ENCODE results near the gene LRRC46. TPM values are rescaled to one million over a fixed set of nuclear protein-coding genes. Genes with fewer than 3 reads are reported as not detected.

LRRC46 gene
- total and polyA plus RNA-seq, 2 of the 13 experiments (the other 11 are each of a cell fraction or from before 2014, with no cell fraction given): 0.09 TPM

DNA sequence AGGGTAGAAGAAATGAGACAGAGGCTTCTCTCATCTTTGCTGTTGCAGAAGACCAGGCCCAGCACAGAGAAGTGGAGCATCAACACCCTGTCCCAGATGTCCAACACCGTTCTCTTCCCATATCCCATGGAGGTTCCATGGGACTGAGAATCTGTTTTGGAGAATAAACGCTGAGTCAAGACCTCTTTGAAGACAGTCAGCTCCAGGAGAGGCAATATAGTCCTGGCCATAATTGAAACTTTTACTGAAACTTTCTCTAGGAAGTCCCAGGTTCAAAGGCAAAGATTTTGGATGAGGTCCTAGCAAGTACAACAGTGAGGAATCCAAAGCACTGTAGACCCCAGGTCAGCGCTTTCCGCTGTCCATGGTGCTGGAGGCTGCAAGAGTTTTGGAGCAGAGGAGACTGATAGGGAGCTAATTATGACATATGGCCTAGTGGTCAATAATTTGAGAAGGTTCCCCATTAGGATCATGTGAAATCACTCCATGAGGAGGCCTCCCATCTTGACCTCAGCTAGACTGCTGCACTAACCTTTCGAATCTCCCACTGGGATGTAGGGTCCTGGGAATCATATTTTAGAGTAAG lies 45.8 kb upstream of the LRRC46 start (continued):
- no peak for TF ChIP-seq ZEB1 (IDR thresholded peaks at IDR 0.05; ENCODE audit: insufficient replicate concordance, low read depth)
- TF ChIP-seq SNRNP70 (IDR thresholded peaks at IDR 0.05; ENCODE audit: low read depth, low read length): no peak
- no peak for TF ChIP-seq HOXD1 (CRISPR knock-in tag; IDR thresholded peaks at IDR 0.05)
- no peak for TF ChIP-seq ZNF879 (CRISPR knock-in tag; IDR thresholded peaks at IDR 0.05)
- TF ChIP-seq ZIK1 (CRISPR knock-in tag; IDR thresholded peaks at IDR 0.05; ENCODE audit: borderline replicate concordance, low read depth): no peak
- peak; percentile 42 for TF ChIP-seq TEAD3 (CRISPR knock-in tag; optimal IDR thresholded peaks at IDR 0.05; ENCODE audit: borderline replicate concordance)
- TF ChIP-seq, protein P1, sequence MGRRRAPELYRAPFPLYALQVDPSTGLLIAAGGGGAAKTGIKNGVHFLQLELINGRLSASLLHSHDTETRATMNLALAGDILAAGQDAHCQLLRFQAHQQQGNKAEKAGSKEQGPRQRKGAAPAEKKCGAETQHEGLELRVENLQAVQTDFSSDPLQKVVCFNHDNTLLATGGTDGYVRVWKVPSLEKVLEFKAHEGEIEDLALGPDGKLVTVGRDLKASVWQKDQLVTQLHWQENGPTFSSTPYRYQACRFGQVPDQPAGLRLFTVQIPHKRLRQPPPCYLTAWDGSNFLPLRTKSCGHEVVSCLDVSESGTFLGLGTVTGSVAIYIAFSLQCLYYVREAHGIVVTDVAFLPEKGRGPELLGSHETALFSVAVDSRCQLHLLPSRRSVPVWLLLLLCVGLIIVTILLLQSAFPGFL (CRISPR knock-in tag; IDR thresholded peaks at IDR 0.05): no peak
- TF ChIP-seq ZNF33A (CRISPR knock-in tag; IDR thresholded peaks at IDR 0.05; ENCODE audit: borderline replicate concordance): 0 out of 2 replicates have a peak, but pooled peaks have one; percentile 37
- TF ChIP-seq, protein P2, sequence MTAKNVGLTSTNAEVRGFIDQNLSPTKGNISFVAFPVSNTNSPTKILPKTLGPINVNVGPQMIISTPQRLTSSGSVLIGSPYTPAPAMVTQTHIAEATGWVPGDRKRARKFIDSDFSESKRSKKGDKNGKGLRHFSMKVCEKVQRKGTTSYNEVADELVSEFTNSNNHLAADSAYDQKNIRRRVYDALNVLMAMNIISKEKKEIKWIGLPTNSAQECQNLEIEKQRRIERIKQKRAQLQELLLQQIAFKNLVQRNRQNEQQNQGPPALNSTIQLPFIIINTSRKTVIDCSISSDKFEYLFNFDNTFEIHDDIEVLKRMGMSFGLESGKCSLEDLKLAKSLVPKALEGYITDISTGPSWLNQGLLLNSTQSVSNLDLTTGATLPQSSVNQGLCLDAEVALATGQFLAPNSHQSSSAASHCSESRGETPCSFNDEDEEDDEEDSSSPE (CRISPR knock-in tag; IDR thresholded peaks at IDR 0.05): no peak
- peak; percentile 96 for TF ChIP-seq ZSCAN9 (CRISPR knock-in tag; IDR thresholded peaks at IDR 0.05; ENCODE audit: borderline replicate concordance)
- TF ChIP-seq, protein P3, sequence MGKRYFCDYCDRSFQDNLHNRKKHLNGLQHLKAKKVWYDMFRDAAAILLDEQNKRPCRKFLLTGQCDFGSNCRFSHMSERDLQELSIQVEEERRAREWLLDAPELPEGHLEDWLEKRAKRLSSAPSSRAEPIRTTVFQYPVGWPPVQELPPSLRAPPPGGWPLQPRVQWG (CRISPR knock-in tag; IDR thresholded peaks at IDR 0.05; ENCODE audit: borderline replicate concordance, low read depth): no peak
- no peak for TF ChIP-seq ZNF598 (CRISPR knock-in tag; IDR thresholded peaks at IDR 0.05; ENCODE audit: borderline replicate concordance)
- no peak for TF ChIP-seq SP2 (CRISPR knock-in tag; IDR thresholded peaks at IDR 0.05)
- no peak for TF ChIP-seq ZNF253 (CRISPR knock-in tag; IDR thresholded peaks at IDR 0.05; ENCODE audit: borderline replicate concordance)
- TF ChIP-seq ZNF878 (CRISPR knock-in tag; IDR thresholded peaks at IDR 0.05): peak; percentile 56; the same call in 1 of the 2 replicates
- TF ChIP-seq JARID2 (CRISPR knock-in tag; IDR thresholded peaks at IDR 0.05; ENCODE audit: insufficient replicate concordance): no peak
- TF ChIP-seq, protein P4, sequence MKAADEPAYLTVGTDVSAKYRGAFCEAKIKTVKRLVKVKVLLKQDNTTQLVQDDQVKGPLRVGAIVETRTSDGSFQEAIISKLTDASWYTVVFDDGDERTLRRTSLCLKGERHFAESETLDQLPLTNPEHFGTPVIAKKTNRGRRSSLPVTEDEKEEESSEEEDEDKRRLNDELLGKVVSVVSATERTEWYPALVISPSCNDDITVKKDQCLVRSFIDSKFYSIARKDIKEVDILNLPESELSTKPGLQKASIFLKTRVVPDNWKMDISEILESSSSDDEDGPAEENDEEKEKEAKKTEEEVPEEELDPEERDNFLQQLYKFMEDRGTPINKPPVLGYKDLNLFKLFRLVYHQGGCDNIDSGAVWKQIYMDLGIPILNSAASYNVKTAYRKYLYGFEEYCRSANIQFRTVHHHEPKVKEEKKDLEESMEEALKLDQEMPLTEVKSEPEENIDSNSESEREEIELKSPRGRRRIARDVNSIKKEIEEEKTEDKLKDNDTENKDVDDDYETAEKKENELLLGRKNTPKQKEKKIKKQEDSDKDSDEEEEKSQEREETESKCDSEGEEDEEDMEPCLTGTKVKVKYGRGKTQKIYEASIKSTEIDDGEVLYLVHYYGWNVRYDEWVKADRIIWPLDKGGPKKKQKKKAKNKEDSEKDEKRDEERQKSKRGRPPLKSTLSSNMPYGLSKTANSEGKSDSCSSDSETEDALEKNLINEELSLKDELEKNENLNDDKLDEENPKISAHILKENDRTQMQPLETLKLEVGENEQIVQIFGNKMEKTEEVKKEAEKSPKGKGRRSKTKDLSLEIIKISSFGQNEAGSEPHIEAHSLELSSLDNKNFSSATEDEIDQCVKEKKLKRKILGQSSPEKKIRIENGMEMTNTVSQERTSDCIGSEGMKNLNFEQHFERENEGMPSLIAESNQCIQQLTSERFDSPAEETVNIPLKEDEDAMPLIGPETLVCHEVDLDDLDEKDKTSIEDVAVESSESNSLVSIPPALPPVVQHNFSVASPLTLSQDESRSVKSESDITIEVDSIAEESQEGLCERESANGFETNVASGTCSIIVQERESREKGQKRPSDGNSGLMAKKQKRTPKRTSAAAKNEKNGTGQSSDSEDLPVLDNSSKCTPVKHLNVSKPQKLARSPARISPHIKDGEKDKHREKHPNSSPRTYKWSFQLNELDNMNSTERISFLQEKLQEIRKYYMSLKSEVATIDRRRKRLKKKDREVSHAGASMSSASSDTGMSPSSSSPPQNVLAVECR (CRISPR knock-in tag; IDR thresholded peaks at IDR 0.05; ENCODE audit: borderline replicate concordance): peak; percentile 27; the same call in 1 of the 2 replicates
- 0 out of 2 replicates have a peak, but pooled peaks have one; percentile 68 for TF ChIP-seq ZFP36L2 (CRISPR knock-in tag; IDR thresholded peaks at IDR 0.05)
- no peak for TF ChIP-seq SP5 (CRISPR knock-in tag; IDR thresholded peaks at IDR 0.05; ENCODE audit: borderline replicate concordance, low read depth)
- TF ChIP-seq, protein P5, sequence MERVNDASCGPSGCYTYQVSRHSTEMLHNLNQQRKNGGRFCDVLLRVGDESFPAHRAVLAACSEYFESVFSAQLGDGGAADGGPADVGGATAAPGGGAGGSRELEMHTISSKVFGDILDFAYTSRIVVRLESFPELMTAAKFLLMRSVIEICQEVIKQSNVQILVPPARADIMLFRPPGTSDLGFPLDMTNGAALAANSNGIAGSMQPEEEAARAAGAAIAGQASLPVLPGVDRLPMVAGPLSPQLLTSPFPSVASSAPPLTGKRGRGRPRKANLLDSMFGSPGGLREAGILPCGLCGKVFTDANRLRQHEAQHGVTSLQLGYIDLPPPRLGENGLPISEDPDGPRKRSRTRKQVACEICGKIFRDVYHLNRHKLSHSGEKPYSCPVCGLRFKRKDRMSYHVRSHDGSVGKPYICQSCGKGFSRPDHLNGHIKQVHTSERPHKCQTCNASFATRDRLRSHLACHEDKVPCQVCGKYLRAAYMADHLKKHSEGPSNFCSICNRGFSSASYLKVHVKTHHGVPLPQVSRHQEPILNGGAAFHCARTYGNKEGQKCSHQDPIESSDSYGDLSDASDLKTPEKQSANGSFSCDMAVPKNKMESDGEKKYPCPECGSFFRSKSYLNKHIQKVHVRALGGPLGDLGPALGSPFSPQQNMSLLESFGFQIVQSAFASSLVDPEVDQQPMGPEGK (CRISPR knock-in tag; IDR thresholded peaks at IDR 0.05): no peak

Data from HepG2 (cell line).